ENCODE results near the gene CENPP. TPM values are rescaled to one million over a fixed set of nuclear protein-coding genes. Genes with fewer than 3 reads are reported as not detected.

Gene CENPP
- total RNA-seq, 5 donors from 2014 or later (not counting 1 experiment from before 2014, with no cell fraction given), result 1.9 to 5.0 (median 4.3) TPM

- H3K4me3 Mint-ChIP-seq, result no peak overlapping the region
- 80% methylated on average over 1 of the region's 6 CpGs for WGBS (ENCODE audit: insufficient coverage)
- CTCF ChIA-PET, result no interaction called here
Measured at GRCh38 chr9:92353051-92353450, 27.3 kb downstream of the CENPP start.

DNA sequence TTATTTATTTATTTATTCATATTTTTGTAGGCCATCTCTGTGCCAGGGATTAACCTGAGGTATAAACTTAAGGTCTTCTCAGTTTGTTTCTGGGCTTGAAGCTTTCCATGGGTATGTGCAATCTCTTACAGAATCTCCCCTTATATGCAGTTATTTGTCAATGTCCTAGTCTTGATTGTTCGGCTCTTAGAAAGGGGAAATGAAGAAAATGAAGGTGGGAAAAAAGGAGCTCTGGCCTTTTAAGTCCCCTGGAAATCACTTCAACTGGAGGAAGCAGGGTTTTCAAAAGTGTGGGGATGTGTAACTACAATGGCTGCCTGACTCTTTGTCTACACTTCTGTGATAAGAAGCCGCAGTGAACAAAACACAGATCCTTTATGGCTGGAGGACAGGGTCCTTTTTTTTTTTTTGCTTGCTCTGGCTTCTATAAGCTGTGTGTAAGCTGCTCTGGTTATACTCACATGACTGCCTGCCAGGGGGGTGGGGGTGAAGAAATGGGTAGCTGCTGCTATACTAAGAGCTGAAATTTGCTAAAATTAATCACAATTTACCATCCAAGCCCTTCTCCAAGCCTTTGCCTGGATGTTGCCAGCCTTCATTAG lies 33.7 kb downstream of the CENPP start:
- ChIA-PET CTCF (no interaction called here), POLR2A (no interaction called here)
- no peak overlapping the region for H3K27ac Mint-ChIP-seq
- Histone ChIP-seq H3K4me3 (ENCODE audit: control insufficient read depth in 1 of 2, extremely low read depth in 1 of 2, low read length in 1 of 2) (no peak overlapping the region), H3K36me3 (ENCODE audit: control insufficient read depth in 2 of 2, extremely low read depth in 1 of 2, insufficient read depth in 1 of 2, low read length in 1 of 2) (no peaks in the 10 kb centered on the region), H3K4me1 (ENCODE audit: control insufficient read depth in 1 of 2, extremely low read depth in 1 of 2, insufficient read depth in 2 of 2, low read length in 2 of 2) (no peaks in the 10 kb centered on the region), H3K9me3 (no peaks in the 10 kb centered on the region), H3K27ac (ENCODE audit: low read length) (no peak overlapping the region), H3K27me3 (replicated peaks in 1 of 2; ENCODE audit: control insufficient read depth in 2 of 2, extremely low read depth in 1 of 2, insufficient read depth in 2 of 2, low read length in 1 of 2) (no peaks in the 10 kb centered on the region)
- H3K9me3 Mint-ChIP-seq, result peaks cover 5 to 29% (median 18%) of the 10 kb centered on the region in 3 donors
- no peaks in the 10 kb centered on the region for H3K27me3 Mint-ChIP-seq
- no peak for DNase-seq
- H3K4me3 Mint-ChIP-seq, result no peak overlapping the region
- ATAC-seq (replicated peaks in 1 of 4), result no peak
- peaks cover 0 to 2% (median 0%) of the 10 kb centered on the region in 3 donors for H3K4me1 Mint-ChIP-seq
- H3K36me3 Mint-ChIP-seq, result peaks cover 17% of the 10 kb centered on the region
- 100% methylated on average over 1 of the region's 2 CpGs for WGBS (ENCODE audit: insufficient coverage)

More at GRCh38 chr9:92353051-92353450, 27.3 kb downstream of the CENPP start:
- ATAC-seq (replicated peaks in 1 of 4), result no peak
- no peaks in the 10 kb centered on the region for H3K9me3 ChIP-seq
- no peak overlapping the region for H3K27ac Mint-ChIP-seq
- no peak overlapping the region for H3K27ac ChIP-seq (ENCODE audit: low read length)
- H3K36me3 ChIP-seq (ENCODE audit: control insufficient read depth in 2 of 2, extremely low read depth in 1 of 2, insufficient read depth in 1 of 2, low read length in 1 of 2), result no peaks in the 10 kb centered on the region
- no peaks in the 10 kb centered on the region for H3K27me3 ChIP-seq (replicated peaks in 1 of 2; ENCODE audit: control insufficient read depth in 2 of 2, extremely low read depth in 1 of 2, insufficient read depth in 2 of 2, low read length in 1 of 2)
- H3K4me3 ChIP-seq (ENCODE audit: control insufficient read depth in 1 of 2, extremely low read depth in 1 of 2, low read length in 1 of 2), result no peak overlapping the region
- no peaks in the 10 kb centered on the region for H3K27me3 Mint-ChIP-seq
- H3K9me3 Mint-ChIP-seq, result peaks cover 4 to 22% (median 18%) of the 10 kb centered on the region in 3 donors
- peaks cover 0 to 2% of the 10 kb centered on the region in 2 experiments for H3K4me1 ChIP-seq (ENCODE audit: control insufficient read depth in 1 of 2, extremely low read depth in 1 of 2, insufficient read depth in 2 of 2, low read length in 2 of 2)
- POLR2A ChIA-PET, result no interaction called here
- no peak for DNase-seq
- peaks cover 22% of the 10 kb centered on the region for H3K36me3 Mint-ChIP-seq
- peaks cover 0 to 2% (median 0%) of the 10 kb centered on the region in 3 donors for H3K4me1 Mint-ChIP-seq

- peaks cover 8 to 27% (median 14%) of the 10 kb centered on the region in 3 donors for H3K9me3 Mint-ChIP-seq
- Histone ChIP-seq H3K27me3 (replicated peaks in 1 of 2; ENCODE audit: control insufficient read depth in 2 of 2, extremely low read depth in 1 of 2, insufficient read depth in 2 of 2, low read length in 1 of 2) (no peaks in the 10 kb centered on the region), H3K27ac (ENCODE audit: low read length) (no peak overlapping the region), H3K4me3 (ENCODE audit: control insufficient read depth in 1 of 2, extremely low read depth in 1 of 2, low read length in 1 of 2) (no peak overlapping the region), H3K9me3 (no peaks in the 10 kb centered on the region), H3K4me1 (ENCODE audit: control insufficient read depth in 1 of 2, extremely low read depth in 1 of 2, insufficient read depth in 2 of 2, low read length in 2 of 2) (no peaks in the 10 kb centered on the region), H3K36me3 (ENCODE audit: control insufficient read depth in 2 of 2, extremely low read depth in 1 of 2, insufficient read depth in 1 of 2, low read length in 1 of 2) (no peaks in the 10 kb centered on the region)
- no peaks in the 10 kb centered on the region for H3K27me3 Mint-ChIP-seq
- ChIA-PET POLR2A (no interaction called here), CTCF (no interaction called here)
- H3K27ac Mint-ChIP-seq, result no peak overlapping the region
- H3K36me3 Mint-ChIP-seq, result peaks cover 12% of the 10 kb centered on the region
- no peak overlapping the region for H3K4me3 Mint-ChIP-seq
- H3K4me1 Mint-ChIP-seq, result peaks cover 0 to 2% (median 0%) of the 10 kb centered on the region in 3 donors
- no peak for DNase-seq
- whole genome bisulfite sequencing (ENCODE audit: insufficient coverage), result no CpG with 5 or more reads among the region's 3 CpGs
- ATAC-seq (replicated peaks in 1 of 4), result no peak
Measured at GRCh38 chr9:92360083-92360482, 34.3 kb downstream of the CENPP start.

GRCh38 chr9:92369075-92369474 lies 43.3 kb downstream of the CENPP start:
- no peak for ATAC-seq (replicated peaks in 1 of 4)
- no peak overlapping the region for H3K4me3 ChIP-seq (ENCODE audit: control insufficient read depth in 1 of 2, extremely low read depth in 1 of 2, low read length in 1 of 2)

DNA sequence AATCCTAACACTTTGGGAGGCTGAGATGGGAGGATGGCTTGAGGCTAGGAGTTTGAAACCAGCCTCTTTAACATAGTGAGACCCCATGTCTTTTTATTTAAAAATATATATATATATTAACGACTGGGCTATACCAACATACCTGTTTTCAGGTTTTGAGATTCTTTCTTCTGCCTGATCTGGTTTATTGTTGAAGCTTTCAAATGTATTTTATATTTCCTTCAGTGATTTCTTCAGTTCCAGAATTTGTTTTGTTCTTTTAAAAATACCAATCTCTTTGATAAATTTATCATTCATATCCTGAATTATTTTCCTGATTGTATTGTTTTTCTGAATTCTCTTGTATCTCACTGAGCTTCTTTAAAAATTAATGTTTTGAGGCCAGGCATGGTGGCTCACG lies 47.4 kb downstream of the CENPP start:
- no peaks in the 10 kb centered on the region for H3K27me3 Mint-ChIP-seq
- H3K9me3 Mint-ChIP-seq, result peaks cover 16 to 30% (median 25%) of the 10 kb centered on the region in 3 donors
- Histone ChIP-seq H3K4me1 (ENCODE audit: control insufficient read depth in 1 of 2, extremely low read depth in 1 of 2, insufficient read depth in 2 of 2, low read length in 2 of 2) (peaks cover 0 to 4% of the 10 kb centered on the region in 2 experiments), H3K27me3 (replicated peaks in 1 of 2; ENCODE audit: control insufficient read depth in 2 of 2, extremely low read depth in 1 of 2, insufficient read depth in 2 of 2, low read length in 1 of 2) (no peaks in the 10 kb centered on the region), H3K36me3 (ENCODE audit: control insufficient read depth in 2 of 2, extremely low read depth in 1 of 2, insufficient read depth in 1 of 2, low read length in 1 of 2) (no peaks in the 10 kb centered on the region), H3K4me3 (ENCODE audit: control insufficient read depth in 1 of 2, extremely low read depth in 1 of 2, low read length in 1 of 2) (no peak overlapping the region), H3K9me3 (no peaks in the 10 kb centered on the region), H3K27ac (ENCODE audit: low read length) (no peak overlapping the region)
- peaks cover 31% of the 10 kb centered on the region for H3K36me3 Mint-ChIP-seq
- H3K27ac Mint-ChIP-seq, result no peak overlapping the region
- no peak overlapping the region for H3K4me3 Mint-ChIP-seq
- no peak for ATAC-seq (replicated peaks in 1 of 4)
- peaks cover 0 to 1% (median 0%) of the 10 kb centered on the region in 3 donors for H3K4me1 Mint-ChIP-seq
- DNase-seq, result no peak
- CTCF ChIA-PET, result interaction anchor here in 1 of 2 donors (0.7 kb wide), 1 partner anchor 126 kb away, joined by 3 read pairs; no protein-coding TSS in a partner anchor
- WGBS (ENCODE audit: insufficient coverage), result 100% methylated on average over 1 of the region's 2 CpGs
- POLR2A ChIA-PET, result no interaction called here

More at GRCh38 chr9:92369075-92369474, 43.3 kb downstream of the CENPP start:
- DNase-seq, result no peak
- Histone ChIP-seq H3K36me3 (ENCODE audit: control insufficient read depth in 2 of 2, extremely low read depth in 1 of 2, insufficient read depth in 1 of 2, low read length in 1 of 2) (no peaks in the 10 kb centered on the region), H3K4me1 (ENCODE audit: control insufficient read depth in 1 of 2, extremely low read depth in 1 of 2, insufficient read depth in 2 of 2, low read length in 2 of 2) (no peaks in the 10 kb centered on the region), H3K9me3 (no peaks in the 10 kb centered on the region), H3K27me3 (replicated peaks in 1 of 2; ENCODE audit: control insufficient read depth in 2 of 2, extremely low read depth in 1 of 2, insufficient read depth in 2 of 2, low read length in 1 of 2) (no peaks in the 10 kb centered on the region), H3K27ac (ENCODE audit: low read length) (no peak overlapping the region)
- Mint-ChIP-seq H3K4me3 (no peak overlapping the region), H3K27ac (no peak overlapping the region), H3K27me3 (no peaks in the 10 kb centered on the region), H3K36me3 (peaks cover 19% of the 10 kb centered on the region), H3K9me3 (peaks cover 8 to 20% (median 12%) of the 10 kb centered on the region in 3 donors), H3K4me1 (no peaks in the 10 kb centered on the region)
- POLR2A ChIA-PET, result no interaction called here
- CTCF ChIA-PET, result no interaction called here
- 60% methylated on average over 2 of the region's 2 CpGs for WGBS (ENCODE audit: insufficient coverage)

DNA sequence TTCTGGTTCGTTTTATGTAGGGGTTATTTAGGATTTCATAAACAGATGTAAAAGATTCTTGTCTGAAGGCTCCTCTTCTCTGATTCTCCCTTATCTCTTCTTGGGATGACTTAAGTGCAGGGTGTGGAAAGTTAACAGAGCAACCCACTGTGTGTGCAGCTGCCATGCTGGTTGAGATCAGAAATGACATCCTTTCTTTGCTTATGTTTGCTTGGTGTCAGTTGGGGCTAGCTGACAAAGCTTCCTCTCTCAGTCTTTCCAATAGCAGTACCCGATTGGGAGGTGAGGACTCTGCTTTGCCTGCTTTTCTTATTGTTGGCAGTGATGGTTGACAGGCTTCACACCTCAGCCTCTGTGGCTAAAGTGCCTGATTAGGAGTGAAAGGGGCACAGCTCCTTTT lies 52.1 kb downstream of the CENPP start:
- no CpG with 5 or more reads among the region's 2 CpGs for WGBS (ENCODE audit: insufficient coverage)
- ATAC-seq (replicated peaks in 1 of 4) (no peak), DNase-seq (peak in 1 of 35 experiments; percentile 10)
- Histone ChIP-seq H3K4me1 (ENCODE audit: control insufficient read depth in 1 of 2, extremely low read depth in 1 of 2, insufficient read depth in 2 of 2, low read length in 2 of 2) (peaks cover 4 to 7% of the 10 kb centered on the region in 2 experiments), H3K27me3 (replicated peaks in 1 of 2; ENCODE audit: control insufficient read depth in 2 of 2, extremely low read depth in 1 of 2, insufficient read depth in 2 of 2, low read length in 1 of 2) (no peaks in the 10 kb centered on the region), H3K4me3 (ENCODE audit: control insufficient read depth in 1 of 2, extremely low read depth in 1 of 2, low read length in 1 of 2) (no peak overlapping the region), H3K36me3 (ENCODE audit: control insufficient read depth in 2 of 2, extremely low read depth in 1 of 2, insufficient read depth in 1 of 2, low read length in 1 of 2) (no peaks in the 10 kb centered on the region), H3K9me3 (no peaks in the 10 kb centered on the region), H3K27ac (ENCODE audit: low read length) (no peak overlapping the region)
- ChIA-PET CTCF (no interaction called here), POLR2A (no interaction called here)
- H3K27me3 Mint-ChIP-seq, result no peaks in the 10 kb centered on the region
- peaks cover 9 to 14% (median 13%) of the 10 kb centered on the region in 3 donors for H3K4me1 Mint-ChIP-seq
- no peak overlapping the region for H3K4me3 Mint-ChIP-seq
- no peak overlapping the region for H3K27ac Mint-ChIP-seq
- H3K9me3 Mint-ChIP-seq, result peaks cover 8 to 23% (median 18%) of the 10 kb centered on the region in 3 donors
- H3K36me3 Mint-ChIP-seq, result peaks cover 22% of the 10 kb centered on the region
